ENCODE results near the gene EEIG1.

Gene EEIG1

DNA sequence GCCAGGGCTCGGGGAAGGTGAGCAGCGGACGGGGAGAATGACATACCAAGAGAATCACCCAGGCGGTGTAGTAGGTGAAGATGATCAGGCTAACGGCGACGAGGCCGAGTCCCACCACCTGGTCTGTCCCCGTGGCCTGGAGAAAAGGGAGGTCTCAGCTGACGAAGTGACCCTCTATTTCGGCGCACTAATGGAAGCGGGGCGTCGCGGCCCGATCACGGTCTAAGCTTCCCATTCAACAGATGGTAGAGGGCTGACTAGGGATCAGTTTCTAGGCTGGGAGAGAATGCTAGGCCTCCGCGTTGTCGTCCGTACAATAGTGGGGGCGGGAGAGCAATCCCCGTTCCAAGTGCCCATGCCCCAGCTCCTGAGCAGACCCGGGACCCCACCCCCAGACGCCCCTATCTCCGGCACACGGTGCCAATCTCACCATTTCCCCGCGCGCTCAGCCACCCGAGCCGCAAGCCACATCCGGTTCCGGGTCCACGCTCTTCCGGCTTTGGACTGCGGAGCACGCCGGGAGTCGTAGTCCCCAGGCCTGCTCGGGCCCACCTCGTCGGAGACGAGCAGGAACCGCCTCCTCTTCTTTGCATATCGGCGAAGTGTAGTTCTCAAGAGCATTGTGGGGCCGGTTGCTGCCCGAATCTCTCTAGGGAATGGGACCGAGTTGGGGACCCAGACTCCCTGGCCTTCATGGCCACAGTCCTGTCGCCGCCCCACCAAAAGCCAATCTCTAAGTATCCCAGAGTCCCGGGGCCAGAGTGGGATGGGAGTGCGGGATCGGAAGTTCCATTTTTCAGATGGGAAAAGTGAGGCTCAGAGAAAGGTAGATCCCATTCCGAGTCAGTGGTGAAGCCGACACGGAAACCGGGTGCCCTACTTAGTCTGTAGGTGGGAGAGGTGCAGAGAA is 43.1 kb downstream of the EEIG1 start, which contains the start of gene DPM2:
TSS of gene DPM2 (minus strand) at position 467 of the 910 bp plus-strand sequence. CDS start at position 433, 34 bp downstream.
- peak; percentile 79 to 82 for DNase-seq

- no peak for DNase-seq
Observed at GRCh38 chr9:127937056-127937387, 43.8 kb downstream of the EEIG1 start.

DNA sequence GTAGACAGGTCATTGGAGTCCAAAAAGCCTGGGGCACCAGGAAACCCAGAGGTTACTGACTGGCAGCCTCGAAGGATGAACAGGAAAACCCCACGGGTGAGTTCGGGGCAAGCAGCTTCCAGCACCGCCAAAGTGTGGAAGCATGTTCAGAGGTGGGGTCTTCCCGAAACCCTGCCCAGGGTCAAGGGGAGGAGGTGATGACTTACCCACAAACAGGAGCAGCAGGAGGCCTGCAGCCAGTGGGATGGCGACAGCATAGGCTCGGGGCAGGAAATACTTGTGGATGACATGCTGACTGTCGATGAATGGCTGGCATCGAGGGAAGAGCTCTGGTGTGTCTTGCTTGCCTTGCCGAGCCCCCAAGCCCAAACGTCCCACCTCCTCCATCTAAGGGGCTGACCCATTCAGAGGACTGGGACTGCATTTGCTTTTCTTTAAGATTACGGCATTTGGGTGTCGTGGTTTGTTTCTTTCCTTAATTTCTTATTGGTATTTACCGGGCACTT is 44.4 kb downstream of the EEIG1 start:
- DNase-seq: no peak

DNA sequence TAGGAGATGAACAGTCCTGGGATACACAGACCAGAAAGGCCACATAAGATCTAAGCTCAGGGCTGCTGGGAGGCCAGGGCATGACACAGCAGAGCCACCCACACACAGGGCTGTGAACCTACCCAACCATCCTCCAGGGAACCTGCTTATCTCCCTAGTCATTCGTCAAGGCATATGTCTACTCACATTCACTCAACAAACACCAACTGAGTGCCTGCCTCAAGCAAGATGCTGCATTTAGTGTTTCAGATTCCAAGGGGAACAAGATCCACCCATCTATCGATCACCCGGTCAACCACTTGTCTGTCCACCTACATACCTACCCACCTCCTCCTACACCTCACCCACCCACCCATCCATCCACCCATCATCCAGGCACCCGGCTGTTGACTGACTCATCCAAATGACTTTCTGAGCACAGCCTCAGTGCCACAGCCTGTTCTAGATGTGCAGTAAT is 45.0 kb downstream of the EEIG1 start:
- DNase-seq: no peak

GRCh38 chr9:127934986-127935385 is 45.8 kb downstream of the EEIG1 start:
- no peak for DNase-seq

- no peak for DNase-seq
Observed at GRCh38 chr9:127934248-127934647, 46.5 kb downstream of the EEIG1 start.

GRCh38 chr9:127931092-127931881 is 49.5 kb downstream of the EEIG1 start:
- peak in 1 of 2 experiments; percentile 70 for DNase-seq
